T-helper 1 cell treated with Interleukin-12 subunit alpha and Interleukin-12 subunit beta and Interleukin-4 antibody, amounts not matched to agents 30 μg/mL and 1 μg/mL, for 36 hours (primary cell): ENCODE results near the gene ADAMTS5.

Experiments used
- H3K27ac Mint-ChIP-seq: one replicate; pipeline ENCODE4 v1.8.0; 2021; ENCODE audit warnings: mild to moderate bottlenecking, mixed read lengths
- H3K27me3 Mint-ChIP-seq: one replicate; pipeline ENCODE4 v1.8.0; 2021; ENCODE audit warnings: low read depth, mixed read lengths
- H3K36me3 Mint-ChIP-seq: one replicate; pipeline ENCODE4 v1.8.0; 2021; ENCODE audit warnings: low read depth, mixed read lengths
- H3K4me1 Mint-ChIP-seq: one replicate; pipeline ENCODE4 v1.8.0; 2021; ENCODE audit warnings: low read depth, mixed read lengths
- H3K4me3 Mint-ChIP-seq: one replicate; pipeline ENCODE4 v1.8.0; 2021; ENCODE audit warnings: mild to moderate bottlenecking, moderate library complexity, mixed read lengths
- H3K9me3 Mint-ChIP-seq: one replicate; pipeline ENCODE4 v1.8.0; 2021; ENCODE audit warnings: mixed read lengths

Gene ADAMTS5

GRCh38 chr21:26935977-26936376, 30.9 kb downstream of the ADAMTS5 start:
- no peaks in the 10 kb centered on the region for H3K27me3 Mint-ChIP-seq
- no peaks in the 10 kb centered on the region for H3K36me3 Mint-ChIP-seq
- no peaks in the 10 kb centered on the region for H3K4me1 Mint-ChIP-seq
- no peak overlapping the region for H3K27ac Mint-ChIP-seq
- H3K4me3 Mint-ChIP-seq, result no peak overlapping the region
- H3K9me3 Mint-ChIP-seq, result no peaks in the 10 kb centered on the region

GRCh38 chr21:26934383-26934782, 32.5 kb downstream of the ADAMTS5 start:
- Mint-ChIP-seq H3K9me3 (no peaks in the 10 kb centered on the region), H3K27me3 (no peaks in the 10 kb centered on the region), H3K27ac (no peak overlapping the region), H3K4me3 (no peak overlapping the region), H3K36me3 (no peaks in the 10 kb centered on the region), H3K4me1 (no peaks in the 10 kb centered on the region)

GRCh38 chr21:26933448-26933847, 33.4 kb downstream of the ADAMTS5 start:
- H3K36me3 Mint-ChIP-seq, result no peaks in the 10 kb centered on the region
- H3K4me3 Mint-ChIP-seq, result no peak overlapping the region
- H3K4me1 Mint-ChIP-seq, result no peaks in the 10 kb centered on the region
- no peak overlapping the region for H3K27ac Mint-ChIP-seq
- no peaks in the 10 kb centered on the region for H3K9me3 Mint-ChIP-seq
- H3K27me3 Mint-ChIP-seq, result no peaks in the 10 kb centered on the region

- Mint-ChIP-seq H3K9me3 (no peaks in the 10 kb centered on the region), H3K27me3 (no peaks in the 10 kb centered on the region), H3K4me1 (no peaks in the 10 kb centered on the region), H3K36me3 (no peaks in the 10 kb centered on the region), H3K4me3 (no peak overlapping the region), H3K27ac (no peak overlapping the region)
Observed at GRCh38 chr21:26925636-26926035, 41.3 kb downstream of the ADAMTS5 start.

GRCh38 chr21:26925122-26925521, 41.8 kb downstream of the ADAMTS5 start:
- Mint-ChIP-seq H3K4me1 (no peaks in the 10 kb centered on the region), H3K9me3 (no peaks in the 10 kb centered on the region), H3K27ac (no peak overlapping the region), H3K36me3 (no peaks in the 10 kb centered on the region), H3K4me3 (no peak overlapping the region), H3K27me3 (no peaks in the 10 kb centered on the region)

GRCh38 chr21:26923986-26924385, 42.9 kb downstream of the ADAMTS5 start:
- Mint-ChIP-seq H3K9me3 (no peaks in the 10 kb centered on the region), H3K27ac (no peak overlapping the region), H3K4me1 (no peaks in the 10 kb centered on the region), H3K4me3 (no peak overlapping the region), H3K36me3 (no peaks in the 10 kb centered on the region), H3K27me3 (no peaks in the 10 kb centered on the region)

GRCh38 chr21:26920055-26920454, 46.8 kb downstream of the ADAMTS5 start:
- no peaks in the 10 kb centered on the region for H3K9me3 Mint-ChIP-seq
- no peak overlapping the region for H3K4me3 Mint-ChIP-seq
- no peaks in the 10 kb centered on the region for H3K27me3 Mint-ChIP-seq
- no peak overlapping the region for H3K27ac Mint-ChIP-seq
- H3K36me3 Mint-ChIP-seq, result no peaks in the 10 kb centered on the region
- no peaks in the 10 kb centered on the region for H3K4me1 Mint-ChIP-seq

- H3K4me1 Mint-ChIP-seq, result no peaks in the 10 kb centered on the region
- no peaks in the 10 kb centered on the region for H3K9me3 Mint-ChIP-seq
- H3K27ac Mint-ChIP-seq, result no peak overlapping the region
- no peaks in the 10 kb centered on the region for H3K27me3 Mint-ChIP-seq
- no peak overlapping the region for H3K4me3 Mint-ChIP-seq
- no peaks in the 10 kb centered on the region for H3K36me3 Mint-ChIP-seq
Observed at GRCh38 chr21:26918323-26919079, 48.4 kb downstream of the ADAMTS5 start.

- Mint-ChIP-seq H3K36me3 (no peaks in the 10 kb centered on the region), H3K4me3 (no peak overlapping the region), H3K9me3 (no peaks in the 10 kb centered on the region), H3K27ac (no peak overlapping the region), H3K27me3 (no peaks in the 10 kb centered on the region), H3K4me1 (no peaks in the 10 kb centered on the region)
Observed at GRCh38 chr21:26916799-26917198, 50.1 kb downstream of the ADAMTS5 start.

GRCh38 chr21:26914557-26914956, 52.3 kb downstream of the ADAMTS5 start:
- Mint-ChIP-seq H3K27ac (no peak overlapping the region), H3K9me3 (no peaks in the 10 kb centered on the region), H3K36me3 (no peaks in the 10 kb centered on the region), H3K4me3 (no peak overlapping the region), H3K4me1 (no peaks in the 10 kb centered on the region), H3K27me3 (no peaks in the 10 kb centered on the region)

- H3K36me3 Mint-ChIP-seq, result no peaks in the 10 kb centered on the region
- no peaks in the 10 kb centered on the region for H3K9me3 Mint-ChIP-seq
- no peaks in the 10 kb centered on the region for H3K27me3 Mint-ChIP-seq
- no peak overlapping the region for H3K4me3 Mint-ChIP-seq
- no peaks in the 10 kb centered on the region for H3K4me1 Mint-ChIP-seq
- no peak overlapping the region for H3K27ac Mint-ChIP-seq
Observed at GRCh38 chr21:26912466-26912865, 54.4 kb downstream of the ADAMTS5 start.

GRCh38 chr21:26909972-26910371, 56.9 kb downstream of the ADAMTS5 start:
- no peaks in the 10 kb centered on the region for H3K36me3 Mint-ChIP-seq
- no peaks in the 10 kb centered on the region for H3K4me1 Mint-ChIP-seq
- H3K9me3 Mint-ChIP-seq, result no peaks in the 10 kb centered on the region
- H3K27me3 Mint-ChIP-seq, result no peaks in the 10 kb centered on the region
- H3K27ac Mint-ChIP-seq, result no peak overlapping the region
- H3K4me3 Mint-ChIP-seq, result no peak overlapping the region

- Mint-ChIP-seq H3K27ac (no peak overlapping the region), H3K9me3 (no peaks in the 10 kb centered on the region), H3K4me1 (no peaks in the 10 kb centered on the region), H3K36me3 (no peaks in the 10 kb centered on the region), H3K27me3 (no peaks in the 10 kb centered on the region), H3K4me3 (no peak overlapping the region)
Observed at GRCh38 chr21:26900980-26901379, 65.9 kb downstream of the ADAMTS5 start.

GRCh38 chr21:26892151-26892550, 74.7 kb downstream of the ADAMTS5 start:
- Mint-ChIP-seq H3K27ac (no peak overlapping the region), H3K4me1 (no peaks in the 10 kb centered on the region), H3K9me3 (no peaks in the 10 kb centered on the region), H3K27me3 (no peaks in the 10 kb centered on the region), H3K4me3 (no peak overlapping the region), H3K36me3 (no peaks in the 10 kb centered on the region)

GRCh38 chr21:26888931-26889330, 78.0 kb downstream of the ADAMTS5 start:
- Mint-ChIP-seq H3K27me3 (no peaks in the 10 kb centered on the region), H3K4me1 (no peaks in the 10 kb centered on the region), H3K36me3 (no peaks in the 10 kb centered on the region), H3K27ac (no peak overlapping the region), H3K4me3 (no peak overlapping the region), H3K9me3 (no peaks in the 10 kb centered on the region)

- no peak overlapping the region for H3K4me3 Mint-ChIP-seq
- no peaks in the 10 kb centered on the region for H3K36me3 Mint-ChIP-seq
- no peaks in the 10 kb centered on the region for H3K4me1 Mint-ChIP-seq
- H3K27ac Mint-ChIP-seq, result no peak overlapping the region
- no peaks in the 10 kb centered on the region for H3K27me3 Mint-ChIP-seq
- no peaks in the 10 kb centered on the region for H3K9me3 Mint-ChIP-seq
Observed at GRCh38 chr21:26888256-26888655, 78.6 kb downstream of the ADAMTS5 start.
